Measurements from ENCODE around the gene RUBCNL. TPM values are rescaled to one million over a fixed set of nuclear protein-coding genes. Genes with fewer than 3 reads are reported as not detected.
"Not testable (repeated sequence)": the region's sequence is repeated elsewhere in the genome, so short reads cannot be mapped to it uniquely, and the experiment has no call there.

Gene RUBCNL
- total RNA-seq, 1 donor: 1.6 TPM

DNA sequence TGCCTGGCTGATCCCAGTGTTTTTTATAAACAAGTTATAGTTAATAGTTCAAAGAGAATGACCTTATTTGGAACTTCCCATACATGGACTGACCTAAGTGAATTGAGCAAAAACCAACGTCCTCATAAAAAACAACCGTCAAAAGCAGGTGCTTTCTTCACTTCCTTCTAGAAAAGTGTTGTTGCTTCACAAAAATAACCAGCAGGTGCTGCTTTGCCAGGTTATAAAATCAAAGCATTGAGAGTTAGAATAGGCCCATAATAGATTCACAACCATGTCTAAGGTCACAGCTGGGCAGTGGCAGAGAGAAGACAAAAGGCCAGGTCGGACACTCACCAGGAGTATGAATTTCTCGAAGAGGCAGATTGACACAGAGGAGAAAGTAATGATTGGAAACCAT is 9.5 kb downstream of the RUBCNL start:
- DNase-seq (ENCODE audit: low read depth in 2 of 3, low spot score in 2 of 3): no peak

DNA sequence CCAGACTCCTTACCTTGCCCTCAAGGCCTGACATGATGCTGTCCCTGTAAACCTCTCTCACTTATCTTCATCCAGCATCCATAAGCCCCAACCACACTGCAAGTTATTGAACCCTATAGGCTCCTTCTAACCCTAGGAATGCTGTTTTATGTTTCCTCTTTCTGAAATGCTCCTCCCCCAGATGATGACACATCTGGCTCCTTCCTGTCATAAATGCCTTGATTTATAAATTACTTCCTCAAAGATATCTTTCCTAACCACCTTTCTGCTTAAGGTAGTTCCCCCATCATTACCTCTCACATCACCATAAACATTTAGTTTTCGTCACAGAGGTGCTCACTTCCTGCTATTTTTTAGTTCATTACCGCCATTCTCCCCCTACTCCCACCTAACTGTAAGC is 12.3 kb downstream of the RUBCNL start:
- DNase-seq (ENCODE audit: low read depth in 2 of 3, low spot score in 2 of 3): peak in 2 of 3 donors; percentile 46 to 61

DNA sequence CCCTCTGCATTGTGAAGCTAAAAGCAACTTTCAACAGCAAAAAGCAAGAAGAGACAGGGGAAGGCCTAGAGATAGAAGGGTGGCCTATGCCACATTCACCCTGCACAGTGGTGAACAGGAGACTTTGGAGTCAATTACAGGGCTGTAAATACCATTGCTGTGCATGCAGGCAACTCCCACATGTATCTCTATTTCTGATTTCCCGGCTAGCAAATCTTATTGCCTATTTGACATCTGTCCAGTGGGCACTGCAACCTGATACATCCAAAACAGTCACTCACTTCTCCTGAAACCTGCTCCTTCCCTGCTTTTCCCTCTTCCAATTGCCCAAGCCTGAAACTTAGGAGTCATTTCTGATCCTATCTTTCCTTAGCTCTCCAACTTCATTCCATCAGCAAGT is 13.4 kb downstream of the RUBCNL start:
- no peak for DNase-seq (ENCODE audit: low read depth in 2 of 3, low spot score in 2 of 3)

DNA sequence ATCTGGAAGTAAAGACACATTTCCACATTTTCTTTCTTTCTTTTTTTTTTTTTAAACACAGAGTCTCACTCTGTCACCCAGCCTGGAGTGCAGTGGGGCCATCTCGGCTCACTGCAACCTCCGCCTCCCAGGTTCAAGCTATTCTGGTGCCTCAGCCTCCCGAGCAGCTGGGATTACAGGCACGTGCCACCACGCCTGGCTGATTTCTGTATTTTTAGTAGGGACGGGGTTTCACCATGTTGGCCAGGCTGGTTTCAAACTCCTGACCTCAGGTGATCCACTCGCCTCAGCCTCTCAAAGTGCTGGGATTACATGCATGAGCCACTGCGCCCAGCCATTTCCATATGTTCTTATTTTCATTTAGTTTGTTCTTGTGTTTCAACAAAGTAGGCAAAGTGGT is 14.1 kb downstream of the RUBCNL start:
- not testable (repeated sequence) for DNase-seq (ENCODE audit: low read depth in 2 of 3, low spot score in 2 of 3)

DNA sequence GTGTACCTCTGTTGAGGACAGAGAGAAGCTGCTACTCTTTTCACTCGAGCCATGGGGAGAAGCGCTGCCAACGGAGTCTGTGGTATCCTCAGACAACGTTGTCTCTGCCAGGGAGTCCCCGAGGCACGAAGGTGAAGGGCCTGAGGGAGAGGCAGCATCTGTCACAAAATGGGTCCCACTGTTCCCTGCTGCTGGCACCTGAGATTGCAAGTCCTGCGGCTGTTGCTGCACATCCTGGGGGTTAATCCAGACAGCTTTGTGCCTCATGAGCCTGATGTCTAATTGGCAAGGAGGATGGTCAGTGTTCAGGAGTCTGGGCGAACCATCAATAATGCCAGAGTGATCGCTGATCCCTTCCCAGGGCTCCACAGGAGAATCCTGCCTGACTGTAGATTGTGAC is 15.0 kb downstream of the RUBCNL start:
- DNase-seq (ENCODE audit: low read depth in 2 of 3, low spot score in 2 of 3): no peak

GRCh38 chr13:46369506-46370277 is 17.4 kb downstream of the RUBCNL start:
- DNase-seq (ENCODE audit: low read depth in 2 of 3, low spot score in 2 of 3): peak in 1 of 3 donors; percentile 31

- DNase-seq (ENCODE audit: low read depth in 2 of 3, low spot score in 2 of 3): no peak
These were observed 19.3 kb downstream of the RUBCNL start for GRCh38 chr13:46367617-46368327.

DNA sequence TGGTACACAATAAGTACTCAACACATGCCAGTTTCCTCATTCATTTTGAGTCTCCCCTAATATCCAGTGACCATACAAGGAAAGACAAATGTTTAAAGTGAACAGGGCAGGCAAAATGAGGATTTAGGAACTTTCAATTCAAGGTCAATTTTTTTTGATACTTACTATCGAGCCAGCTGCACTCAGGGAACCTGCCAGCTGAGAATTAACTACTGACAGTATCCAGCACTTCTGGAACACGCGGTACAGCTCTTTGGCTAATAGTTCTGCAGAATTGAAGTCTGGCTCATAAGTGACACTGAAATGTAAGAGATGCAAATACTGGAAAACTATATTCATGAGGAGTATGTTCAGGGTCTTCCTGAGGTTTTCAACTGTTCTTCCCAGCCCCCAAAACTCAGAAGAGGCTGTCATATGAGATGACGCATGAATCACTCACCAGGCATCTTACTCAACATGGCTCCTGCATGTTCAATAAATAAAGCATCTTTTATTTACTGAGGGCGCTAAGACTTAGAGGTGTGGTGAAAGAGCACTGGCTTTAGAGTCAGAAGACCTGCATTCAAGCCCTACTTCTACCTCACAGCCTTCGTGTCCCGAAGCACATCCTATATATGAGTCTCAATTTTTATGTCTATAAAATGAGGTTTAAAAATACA is 25.6 kb downstream of the RUBCNL start:
- no peak for DNase-seq (ENCODE audit: low read depth in 2 of 3, low spot score in 2 of 3)

DNA sequence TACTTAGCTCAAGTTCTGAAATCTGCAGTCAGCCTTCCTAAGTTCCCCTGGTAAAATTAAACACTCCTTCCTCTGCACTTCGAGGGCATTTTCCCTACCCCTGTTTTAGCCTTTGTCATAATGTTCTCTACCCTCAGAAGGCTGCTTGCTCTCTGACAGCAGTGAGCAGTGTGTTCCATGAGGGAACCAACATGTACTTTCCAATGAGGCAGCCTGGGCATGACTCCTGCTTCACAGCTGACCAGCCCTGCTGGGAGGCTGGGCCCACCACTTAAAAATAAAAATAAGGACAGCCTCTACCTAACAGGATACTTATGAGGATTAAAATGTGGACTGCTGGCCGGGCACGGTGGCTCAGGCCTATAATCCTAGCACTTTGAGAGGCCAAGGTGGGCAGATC is 26.4 kb downstream of the RUBCNL start:
- no peak for DNase-seq (ENCODE audit: low read depth in 2 of 3, low spot score in 2 of 3)

GRCh38 chr13:46359714-46360113 is 27.3 kb downstream of the RUBCNL start:
- no peak for DNase-seq (ENCODE audit: low read depth in 2 of 3, low spot score in 2 of 3)

- DNase-seq (ENCODE audit: low read depth in 2 of 3, low spot score in 2 of 3): no peak
These were observed 31.0 kb downstream of the RUBCNL start for GRCh38 chr13:46355901-46356590.

GRCh38 chr13:46355088-46355468 is 32.0 kb downstream of the RUBCNL start:
- DNase-seq (ENCODE audit: low read depth in 2 of 3, low spot score in 2 of 3): no peak

- DNase-seq (ENCODE audit: low read depth in 2 of 3, low spot score in 2 of 3): peak in 2 of 3 donors; percentile 86 to 89
These were observed 32.6 kb downstream of the RUBCNL start for GRCh38 chr13:46354156-46355087.

DNA sequence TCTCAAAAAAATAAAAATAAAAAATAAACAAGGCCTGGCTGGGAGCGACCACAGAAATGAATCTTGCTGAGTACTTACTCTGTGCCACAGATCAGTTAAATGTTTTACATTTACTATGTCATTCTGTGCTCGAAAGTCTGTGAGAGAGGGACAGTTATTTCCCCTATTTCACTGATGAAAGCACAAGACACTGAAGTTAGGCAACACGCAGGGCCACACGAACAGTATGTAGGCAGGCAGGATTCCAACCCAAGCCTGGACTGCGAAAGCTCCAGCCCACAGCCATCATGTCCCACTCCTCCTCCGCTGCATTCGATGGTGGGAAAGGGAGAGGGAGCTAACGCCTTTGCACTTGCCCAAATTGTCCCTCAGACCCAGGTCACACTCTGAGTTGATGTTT is 34.2 kb downstream of the RUBCNL start:
- no peak for DNase-seq (ENCODE audit: low read depth in 2 of 3, low spot score in 2 of 3)

- DNase-seq (ENCODE audit: low read depth in 2 of 3, low spot score in 2 of 3): no peak
These were observed 37.0 kb downstream of the RUBCNL start for GRCh38 chr13:46350003-46350402.

GRCh38 chr13:46348961-46349360 is 38.1 kb downstream of the RUBCNL start:
- no peak for DNase-seq (ENCODE audit: low read depth in 2 of 3, low spot score in 2 of 3)

DNA sequence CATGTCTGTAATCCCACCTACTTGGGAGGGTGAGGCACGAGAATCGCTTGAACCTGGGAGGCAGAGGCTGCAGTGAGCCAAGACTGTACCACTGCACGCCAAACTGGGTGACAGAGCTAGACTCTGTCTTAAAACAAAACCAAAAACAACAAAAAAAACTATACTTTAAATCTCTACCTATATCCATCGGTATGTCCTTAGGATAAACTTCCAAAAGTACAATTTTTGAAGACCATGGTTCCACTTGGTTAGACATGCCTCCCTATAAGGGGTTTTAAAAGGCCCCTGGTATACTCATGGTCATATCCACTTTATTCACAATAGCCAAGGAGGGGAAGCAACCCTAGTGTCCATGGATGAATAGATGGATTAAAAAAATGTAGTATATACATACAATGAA is 39.8 kb downstream of the RUBCNL start:
- DNase-seq (ENCODE audit: low read depth in 2 of 3, low spot score in 2 of 3): no peak

DNA sequence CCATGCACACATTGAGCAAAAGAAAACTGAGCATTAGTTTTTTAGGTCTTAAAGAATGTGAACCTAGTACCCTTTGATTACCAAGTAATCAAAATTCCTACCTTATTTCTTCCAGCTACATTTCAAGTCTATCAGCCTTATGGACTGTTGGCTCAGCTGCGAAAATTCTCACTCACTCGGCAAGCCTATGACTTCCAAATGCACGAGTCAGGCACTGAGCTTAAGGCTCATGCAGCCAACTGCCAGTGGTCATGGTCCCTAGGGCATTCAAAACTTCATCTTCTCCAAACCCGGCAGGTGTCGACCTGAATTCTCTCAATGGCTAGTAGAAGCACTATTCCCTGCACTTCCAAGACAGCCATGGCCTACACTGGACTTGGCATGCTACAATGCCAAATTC is 41.2 kb downstream of the RUBCNL start:
- DNase-seq (ENCODE audit: low read depth in 2 of 3, low spot score in 2 of 3): no peak

DNA sequence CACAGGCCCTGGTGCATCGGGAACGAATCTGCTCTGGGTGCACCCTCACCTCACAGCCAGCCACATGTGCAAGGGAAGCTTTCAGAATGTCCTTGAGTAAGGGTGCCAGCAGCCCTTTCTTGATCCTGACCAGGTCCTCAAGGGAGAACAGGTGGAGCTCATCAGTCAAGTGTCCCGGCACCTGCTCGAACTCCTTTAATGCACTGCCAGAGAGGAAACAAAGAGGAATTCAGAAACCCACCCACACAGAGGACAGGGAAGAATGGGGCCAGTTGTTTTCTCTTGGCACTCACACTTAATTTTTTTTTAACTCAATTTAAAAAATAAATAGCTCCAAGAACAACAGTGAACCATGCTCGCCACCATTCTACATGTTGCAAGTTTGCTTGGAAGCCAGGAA is 41.7 kb downstream of the RUBCNL start:
- no peak for DNase-seq (ENCODE audit: low read depth in 2 of 3, low spot score in 2 of 3)
